VCaP (cell line): ENCODE measurements around the gene PLAAT4.

Source experiments
- H3K27ac ChIP-seq: fragments of 450-650 bp; 2 replicates; pipeline ENCODE4 v1.5.1; 2017
- CTCF ChIP-seq: fragments of 450-650 bp; conservative IDR thresholded peaks from 2 replicates; pipeline ENCODE4 v1.5.1; 2017; ENCODE audit warnings: mild to moderate bottlenecking, moderate library complexity

The PLAAT4 gene

DNA sequence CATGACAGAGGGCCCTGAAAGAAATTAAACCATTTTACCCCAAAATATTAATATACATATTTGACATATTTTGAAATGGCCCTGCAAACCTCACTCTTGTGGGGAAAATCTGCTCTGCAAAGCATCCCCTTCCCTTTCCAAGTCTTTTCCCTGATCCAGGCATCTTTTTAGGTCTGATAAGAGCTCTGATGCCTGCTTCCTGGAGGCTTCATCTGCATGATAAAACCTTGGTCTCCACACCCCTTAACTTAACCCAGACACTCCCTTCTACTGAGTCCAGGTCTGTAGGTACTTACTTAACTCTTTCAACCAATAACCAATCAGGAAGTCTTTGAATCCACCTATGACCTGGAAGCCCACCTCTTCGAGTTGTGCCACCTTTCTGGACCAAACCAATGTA lies 32.6 kb upstream of the PLAAT4 start:
- no peak overlapping the region for H3K27ac ChIP-seq
- TF ChIP-seq CTCF: no peak

DNA sequence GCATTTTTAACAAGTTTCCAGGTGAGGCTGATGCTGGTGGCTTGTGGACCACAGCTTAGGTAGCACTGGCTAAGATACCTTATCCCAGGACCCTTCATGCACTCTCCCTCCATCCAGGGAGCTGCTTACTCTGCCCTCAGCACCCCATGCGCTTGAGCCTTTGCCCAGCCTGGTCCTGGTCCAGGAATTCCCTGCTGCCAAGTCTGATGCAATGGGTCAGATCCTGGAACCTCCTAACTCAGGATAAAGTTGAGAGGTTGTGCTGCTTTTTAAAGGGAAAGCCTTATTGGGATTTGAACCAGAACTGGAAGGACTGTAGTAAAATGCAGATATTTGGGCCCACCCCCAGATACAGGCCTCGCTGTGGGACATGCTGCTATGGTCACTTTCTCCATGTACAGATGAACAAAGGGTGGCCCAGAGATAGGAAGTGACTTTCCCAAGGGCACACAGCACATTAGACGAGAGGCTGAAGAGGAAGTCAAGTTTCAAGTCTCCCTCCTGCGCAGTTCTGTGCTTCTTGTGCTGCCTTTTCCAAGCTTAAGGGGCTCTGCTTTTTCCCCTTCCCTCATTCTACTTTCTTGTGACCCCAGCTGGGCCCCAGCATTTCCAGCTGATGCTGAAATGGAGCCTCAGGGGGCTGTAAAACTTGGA lies 31.5 kb upstream of the PLAAT4 start:
- no peak overlapping the region for H3K27ac ChIP-seq

GRCh38 chr11:63505857-63506528 lies 30.6 kb upstream of the PLAAT4 start, which contains the start of gene LGALS12:
Gene LGALS12 (plus strand): TSS chr11:63506084. CDS start chr11:63506459, 375 bp downstream.
- peak within 1 kb of the TSS; percentile 21; the same call in 1 of the 2 replicates for H3K27ac ChIP-seq
- no peak for TF ChIP-seq CTCF

More for the DNA sequence above, 31.5 kb upstream of the PLAAT4 start:
- TF ChIP-seq CTCF: no peak

- no peak for TF ChIP-seq CTCF
- H3K27ac ChIP-seq: peak overlapping the region; percentile 21; the same call in 1 of the 2 replicates
These were observed 29.7 kb upstream of the PLAAT4 start for GRCh38 chr11:63506876-63507275.

- no peak for TF ChIP-seq CTCF
- peak overlapping the region; percentile 21; the same call in 1 of the 2 replicates for H3K27ac ChIP-seq
These were observed 29.1 kb upstream of the PLAAT4 start for GRCh38 chr11:63507511-63507910.

DNA sequence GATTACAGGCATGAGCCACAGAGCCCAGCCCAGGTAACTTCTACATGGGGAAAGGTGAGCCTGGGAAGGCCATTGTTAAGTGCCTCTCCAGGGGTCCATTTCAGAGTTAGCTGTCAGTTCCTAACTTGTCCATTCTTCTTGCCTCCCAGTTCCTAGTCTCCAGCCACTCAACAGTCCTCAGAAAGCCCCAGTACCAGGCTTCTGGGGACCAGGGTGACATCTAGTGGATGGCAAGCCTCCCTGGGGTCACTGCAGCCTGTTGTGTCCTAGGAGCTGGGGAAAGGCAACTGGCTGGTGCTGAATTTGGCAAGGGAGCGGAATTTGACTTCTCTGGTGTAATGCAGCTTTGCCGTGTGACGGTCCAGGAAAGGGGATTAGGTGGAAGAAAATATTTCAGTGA lies 28.6 kb upstream of the PLAAT4 start:
- peak; percentile 80 for TF ChIP-seq CTCF
- H3K27ac ChIP-seq: peak overlapping the region; percentile 21; the same call in 1 of the 2 replicates

- TF ChIP-seq CTCF: no peak
- no peak overlapping the region for H3K27ac ChIP-seq
These were observed 27.9 kb upstream of the PLAAT4 start for GRCh38 chr11:63508745-63509144.
